GM19193 (cell line): ENCODE data around the gene CNOT6.

Source experiments
- POLR2A ChIP-seq: IDR thresholded peaks from 4 replicates; pipeline ENCODE4 v1.6.1; 2011; ENCODE audit not compliant: insufficient read depth, insufficient read length; ENCODE audit errors: extremely low read depth

Gene CNOT6

DNA sequence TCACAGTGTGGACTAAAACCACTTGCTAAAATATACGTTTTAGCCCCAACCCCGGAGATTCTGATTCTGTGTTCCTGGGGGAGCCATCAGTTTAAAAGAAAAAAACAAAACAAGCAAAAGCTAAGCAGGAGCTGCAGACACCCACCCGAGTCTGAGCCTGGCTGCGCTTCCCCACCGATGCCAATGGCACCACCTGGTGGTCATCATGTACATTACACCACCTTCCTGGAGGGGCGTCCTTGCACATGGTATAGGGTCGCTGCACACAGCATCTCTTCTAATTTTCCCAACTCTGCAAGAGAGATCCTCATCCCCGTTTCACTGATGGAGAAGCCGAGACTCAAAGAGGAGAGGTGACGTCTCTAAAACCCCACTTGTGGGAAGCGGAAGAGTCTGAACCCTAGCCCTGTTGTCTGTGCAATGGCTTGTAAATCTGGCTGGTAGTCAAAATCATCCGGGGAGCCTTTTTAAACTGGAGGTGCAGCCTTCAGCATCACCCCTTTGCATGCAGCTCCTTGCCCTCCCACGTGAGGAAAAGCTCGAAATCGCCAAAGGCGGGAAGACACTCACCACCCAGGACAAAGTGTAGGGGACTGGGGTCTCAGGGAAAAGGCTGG lies 23.1 kb upstream of the CNOT6 start:
- no peak for TF ChIP-seq POLR2A

DNA sequence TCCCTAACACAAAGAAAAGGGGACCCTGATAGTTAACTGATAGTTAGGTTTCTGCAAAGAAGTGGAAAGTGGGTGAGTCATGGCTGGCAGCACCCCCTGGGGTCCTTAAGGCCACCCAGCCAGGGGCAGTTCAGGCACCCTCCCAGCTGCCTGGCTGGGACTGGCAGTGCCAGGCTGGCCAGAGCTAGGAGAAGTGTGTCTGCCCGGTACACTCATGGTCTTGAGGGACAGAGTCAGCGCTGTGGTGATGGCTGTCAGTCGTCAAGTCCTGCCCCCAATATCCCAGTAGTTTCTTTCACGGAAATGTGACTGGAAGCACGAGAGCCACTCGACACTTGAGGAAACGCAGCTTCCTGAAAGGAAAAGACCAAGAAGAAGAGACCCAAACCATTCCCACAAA lies 22.3 kb upstream of the CNOT6 start:
- TF ChIP-seq POLR2A, result no peak

DNA sequence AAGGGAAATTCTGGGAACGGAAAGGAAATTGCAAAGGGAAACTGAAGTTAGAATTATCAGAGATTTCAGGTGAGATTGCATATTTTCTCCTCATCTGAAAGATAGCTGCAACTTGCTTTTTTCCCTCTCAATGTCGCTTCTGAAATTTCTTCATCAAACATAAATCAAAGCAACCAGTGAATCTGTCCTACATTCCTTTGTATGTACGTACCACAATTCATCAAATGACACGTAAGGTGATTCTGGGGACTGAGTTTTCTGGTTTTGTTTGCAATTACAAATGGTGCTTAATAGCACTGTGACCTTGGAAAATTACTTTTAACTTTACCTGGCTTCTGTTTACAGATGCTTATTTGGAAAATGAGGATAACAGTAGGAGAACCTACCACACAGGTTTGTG lies 21.9 kb upstream of the CNOT6 start:
- no peak for TF ChIP-seq POLR2A

DNA sequence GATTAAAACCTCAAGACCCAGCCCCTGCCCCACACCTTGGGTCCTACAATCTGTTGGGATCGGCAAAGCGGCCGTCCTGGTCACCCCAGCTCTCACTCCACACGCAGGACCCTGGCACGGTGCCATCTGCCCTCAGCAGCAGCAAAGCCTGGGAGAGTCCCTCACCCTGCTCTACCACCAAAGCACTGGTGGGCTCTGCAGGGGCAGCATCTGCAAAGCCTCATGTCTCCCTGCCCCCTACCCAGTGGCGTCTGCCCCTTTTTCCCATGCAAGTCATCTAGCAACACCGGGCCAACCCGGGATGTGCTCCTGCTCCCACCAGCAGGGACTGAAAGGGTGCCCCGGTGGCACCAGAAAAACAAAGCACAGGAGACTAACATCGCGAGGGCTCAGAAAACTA lies 19.6 kb upstream of the CNOT6 start:
- no peak for TF ChIP-seq POLR2A

DNA sequence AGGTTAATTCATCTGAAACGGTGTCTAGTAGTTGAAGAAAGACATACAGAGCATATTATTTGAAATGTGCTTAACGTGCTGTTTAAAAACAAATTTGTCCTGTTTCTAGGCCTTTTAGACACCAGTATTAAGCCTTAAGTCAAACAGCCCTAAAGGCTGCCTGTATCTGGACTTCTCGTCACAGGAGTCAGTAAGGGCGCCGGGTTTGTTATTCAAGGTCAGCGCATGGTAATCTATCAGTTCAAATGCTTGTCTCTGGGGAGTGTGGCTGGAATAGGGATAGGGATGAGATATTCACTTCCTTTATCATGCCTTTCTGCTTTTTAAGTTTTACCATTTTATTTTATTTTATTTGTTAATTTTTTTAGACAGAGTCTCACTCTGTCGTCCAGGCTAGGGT lies 9.4 kb upstream of the CNOT6 start:
- TF ChIP-seq POLR2A, result no peak

DNA sequence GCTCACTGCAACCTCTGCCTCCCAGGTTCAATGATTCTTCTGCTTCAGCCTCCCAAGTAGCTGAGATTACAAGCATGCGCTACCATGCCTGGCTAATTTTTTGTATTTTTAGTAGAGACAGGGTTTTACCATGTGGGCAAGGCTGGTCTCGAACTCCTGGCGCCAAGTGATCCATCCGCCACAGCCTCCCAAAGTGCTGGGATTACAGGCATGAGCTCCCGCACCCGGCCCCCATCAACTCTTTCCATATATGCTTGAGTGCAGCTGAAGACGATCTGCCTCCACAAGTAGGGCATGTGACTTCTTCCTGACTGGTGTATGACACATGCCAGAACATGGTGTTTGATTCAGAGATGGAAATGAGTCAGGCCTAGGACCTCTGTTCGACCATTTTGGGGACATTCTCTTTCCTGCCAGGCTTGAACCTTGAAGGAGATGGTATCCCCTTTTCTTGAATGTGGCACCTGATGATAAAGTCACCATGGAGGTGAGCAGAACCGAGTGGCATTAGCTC lies 7.5 kb upstream of the CNOT6 start:
- TF ChIP-seq POLR2A, result no peak

DNA sequence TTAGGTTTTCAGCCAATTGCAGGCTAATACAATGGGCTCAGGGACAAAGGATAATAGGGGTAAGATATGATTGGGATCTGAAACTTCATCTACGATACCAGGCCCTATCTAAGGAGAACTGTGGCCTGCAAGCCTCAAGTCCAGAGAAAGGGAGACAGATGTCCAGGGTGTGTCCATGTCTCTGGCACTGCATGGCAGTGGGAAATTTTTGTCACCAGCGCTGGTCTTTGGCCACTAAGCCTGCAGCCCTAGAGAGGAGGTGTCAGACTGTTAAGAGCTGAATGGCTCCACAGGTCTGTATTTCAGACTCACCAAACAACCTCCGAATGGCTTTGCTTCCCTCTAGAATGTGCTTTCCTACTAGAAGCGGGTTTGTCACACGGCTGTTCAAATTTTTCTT lies 6.6 kb upstream of the CNOT6 start:
- no peak for TF ChIP-seq POLR2A

DNA sequence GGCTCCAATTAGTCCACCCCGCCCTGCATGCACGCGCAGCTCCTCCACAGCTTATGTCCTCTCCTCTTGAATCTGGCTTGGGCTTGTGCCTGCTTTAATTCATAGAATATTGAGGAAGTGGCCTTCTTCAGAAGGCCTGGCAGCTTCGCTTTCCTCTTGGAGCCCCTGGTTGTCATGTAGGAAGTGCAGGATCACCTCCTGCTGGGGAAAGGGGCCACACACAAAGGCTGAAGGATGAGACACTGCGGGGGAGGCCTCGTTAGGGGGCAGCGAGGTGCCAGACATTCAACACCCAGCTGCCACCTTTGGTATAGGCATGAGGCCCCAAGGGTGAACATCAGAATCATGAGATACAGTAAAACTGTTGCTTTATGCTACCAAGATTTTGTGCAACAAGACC lies 2.7 kb upstream of the CNOT6 start:
- TF ChIP-seq POLR2A, result no peak

DNA sequence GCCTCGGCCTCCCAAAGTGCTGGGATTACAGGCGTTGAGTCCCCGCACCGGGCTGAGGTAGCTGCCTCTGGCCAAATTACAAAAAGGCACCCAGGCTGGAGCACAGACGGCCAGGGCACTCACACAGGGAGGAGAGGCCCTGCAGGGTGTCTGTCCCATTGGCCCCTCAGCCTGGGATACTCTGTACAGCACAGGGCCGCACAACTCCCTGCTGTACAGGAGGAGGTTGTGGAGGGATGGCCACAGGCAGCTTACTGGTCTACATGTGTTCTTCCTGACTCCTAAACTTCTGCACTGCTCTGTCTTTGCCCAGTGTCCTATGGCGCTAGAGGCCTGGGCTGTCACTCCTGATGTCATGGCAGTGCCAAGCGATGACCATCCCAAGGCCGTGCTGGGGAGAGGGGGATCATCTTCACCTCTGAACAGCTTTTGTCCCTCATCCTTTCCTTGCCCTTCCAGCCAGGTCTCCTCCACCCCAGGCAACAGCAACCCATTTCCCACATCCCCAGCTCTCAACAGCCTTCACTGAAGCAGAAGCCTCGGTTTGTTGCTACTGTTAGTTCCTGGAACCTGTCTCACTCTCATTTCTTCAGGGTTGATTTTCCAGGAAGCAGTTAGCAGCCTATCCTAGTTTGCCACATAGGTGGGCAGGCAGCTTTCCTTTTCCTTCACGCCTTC lies 1.8 kb upstream of the CNOT6 start:
- TF ChIP-seq POLR2A, result no peak

DNA sequence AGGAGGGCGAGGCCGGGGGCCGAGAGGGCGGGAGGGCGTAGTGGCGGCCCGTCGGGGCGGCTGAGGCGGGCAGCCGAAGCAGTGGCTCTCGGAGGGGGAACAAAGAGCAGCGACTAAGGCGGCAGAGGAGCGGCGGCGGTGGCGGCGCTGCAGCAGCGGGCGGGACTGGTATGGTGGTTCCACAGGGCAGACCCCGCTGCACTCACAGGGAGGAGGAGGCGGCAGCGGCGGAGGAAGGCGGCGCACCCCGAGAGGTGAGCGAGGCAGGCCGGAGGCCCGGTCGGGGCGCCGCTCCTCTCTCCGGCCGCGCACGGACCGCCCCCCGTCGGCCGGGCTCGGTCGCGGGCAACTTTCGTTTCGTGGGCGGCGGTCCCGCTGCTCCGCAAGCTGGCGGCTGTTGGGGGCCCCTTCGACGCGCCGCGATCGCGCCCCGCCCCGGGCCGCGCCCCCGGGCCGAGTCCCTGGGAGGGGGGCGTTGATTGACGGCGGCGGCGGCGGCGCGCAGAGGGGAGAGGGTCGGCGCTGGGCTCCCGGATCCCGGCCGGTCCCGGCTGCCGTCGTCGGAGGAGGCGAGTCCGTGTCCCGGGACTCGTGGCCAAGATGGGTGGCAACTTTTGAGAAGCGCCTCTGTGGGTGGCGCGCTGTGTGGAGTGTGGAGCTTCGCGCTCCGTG lies 467 bp downstream of the CNOT6 start:
- no peak for TF ChIP-seq POLR2A

DNA sequence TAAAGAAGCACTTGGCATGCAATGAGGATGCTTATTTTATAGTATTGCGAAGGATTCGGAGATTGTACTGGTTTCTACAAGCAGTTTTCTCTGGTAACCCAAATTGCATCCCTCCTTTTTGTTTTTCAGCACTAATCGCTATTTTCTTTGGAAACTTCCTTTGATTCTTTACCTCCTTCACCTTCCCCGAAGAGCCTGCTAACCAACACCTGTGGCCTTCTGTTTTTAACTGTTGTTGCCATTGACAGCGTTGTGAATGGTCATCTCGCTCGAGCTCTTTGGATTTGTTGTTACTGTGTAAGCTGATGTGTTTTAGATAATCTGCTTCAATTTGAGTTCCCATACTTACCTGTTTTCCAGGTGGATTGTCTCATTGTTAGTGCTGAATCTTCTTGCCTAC lies 1.1 kb downstream of the CNOT6 start:
- TF ChIP-seq POLR2A, result no peak

DNA sequence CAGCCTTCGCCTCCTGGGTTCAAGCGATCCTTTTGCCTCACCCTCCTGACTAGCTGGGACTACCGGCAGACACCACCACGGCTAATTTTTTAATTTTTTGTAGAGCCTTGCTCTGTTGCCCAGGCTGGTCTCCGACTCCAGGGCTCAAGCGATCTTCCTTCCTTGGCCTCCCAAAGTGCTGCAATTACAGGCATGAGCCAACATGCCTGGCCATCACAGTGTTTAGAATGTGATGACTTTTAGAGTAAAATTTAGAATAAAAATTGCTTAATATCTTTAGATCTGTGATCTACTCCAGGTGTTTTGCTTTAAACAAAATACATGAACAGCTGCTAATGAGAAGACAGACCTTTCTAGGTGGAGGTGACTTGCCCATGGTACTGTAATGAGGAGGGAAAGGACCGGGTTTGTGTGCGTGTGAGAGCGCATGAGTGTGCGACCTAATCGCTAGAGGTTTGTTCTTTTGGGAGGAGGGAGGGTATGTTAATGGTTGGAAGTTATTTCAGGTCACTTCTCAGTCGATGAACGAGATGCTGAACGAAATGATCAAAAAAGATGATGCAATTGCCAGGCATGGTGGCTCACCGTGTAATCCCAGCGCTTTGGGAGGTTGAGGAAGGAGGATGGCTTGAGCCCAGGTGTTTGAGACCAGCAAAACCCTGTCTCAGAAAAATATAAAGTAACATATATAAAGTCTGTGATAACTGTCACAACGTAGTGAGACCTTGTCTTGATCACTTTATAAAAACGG lies 2.0 kb downstream of the CNOT6 start:
- no peak for TF ChIP-seq POLR2A

DNA sequence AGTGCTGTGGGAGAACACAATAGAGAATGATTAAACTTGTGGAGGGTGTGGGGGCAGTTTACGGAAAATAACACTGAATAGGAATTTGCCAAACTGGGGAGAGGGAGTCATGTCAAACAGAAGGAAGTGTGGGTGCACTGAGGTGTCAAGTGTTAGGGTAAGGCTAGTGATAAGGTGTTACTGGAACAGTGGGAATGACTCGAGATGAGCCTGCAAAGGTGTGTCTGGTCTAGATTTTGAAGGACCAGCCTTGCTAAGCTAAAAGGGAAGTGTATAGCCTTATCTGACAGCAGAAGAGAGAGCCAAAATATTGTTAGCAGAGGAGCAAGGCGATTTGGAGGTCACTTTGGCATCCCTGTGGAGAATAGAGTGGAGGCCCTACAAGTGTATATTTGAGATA lies 4.2 kb downstream of the CNOT6 start:
- TF ChIP-seq POLR2A, result no peak

DNA sequence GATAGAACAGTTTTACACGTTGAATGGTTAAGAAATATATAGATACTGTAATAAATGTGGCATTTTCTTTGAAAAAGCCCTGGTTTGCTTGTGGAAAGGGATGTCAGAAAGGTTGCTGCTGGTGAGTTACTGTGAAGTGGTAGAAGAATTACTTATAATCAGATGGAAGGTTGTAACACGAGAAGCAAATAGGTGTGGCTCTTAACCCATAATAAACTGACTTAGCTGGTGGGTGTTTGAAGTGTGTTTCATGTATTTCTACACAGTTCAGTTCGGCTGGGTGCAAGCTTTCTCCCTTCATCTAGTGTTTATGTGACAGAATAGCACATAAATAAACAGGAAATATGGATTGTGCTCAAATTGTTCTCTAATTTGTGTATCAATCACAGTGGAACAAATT lies 5.5 kb downstream of the CNOT6 start:
- TF ChIP-seq POLR2A, result no peak

DNA sequence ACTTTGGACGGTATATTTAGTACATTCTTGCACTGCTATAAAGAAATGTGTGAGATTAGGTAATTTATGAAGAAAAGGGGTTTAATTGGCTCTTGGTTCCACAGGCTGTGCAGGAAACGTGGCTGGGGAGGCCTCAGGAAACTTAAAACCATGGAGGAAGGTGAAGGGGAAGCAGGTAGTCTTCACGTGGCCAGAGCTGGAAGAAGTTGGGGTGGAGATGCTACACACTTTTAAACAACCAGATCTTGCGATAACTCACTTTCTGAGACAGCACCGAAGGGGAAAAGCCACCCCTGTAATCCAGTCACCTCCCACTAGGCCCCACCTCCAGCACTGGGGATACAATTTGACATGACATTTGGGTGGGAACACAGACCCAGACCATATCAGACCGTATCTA lies 13.5 kb downstream of the CNOT6 start:
- TF ChIP-seq POLR2A, result no peak
